ENCODE measurements around the gene SRC.

- TF ChIP-seq POLR2A (IDR thresholded peaks at IDR 0.05; ENCODE audit: low read length) (no peak), GATA1 (IDR thresholded peaks at IDR 0.05; ENCODE audit: low read depth, low read length) (no peak)
Observed at GRCh38 chr20:37378420-37378784, 32.5 kb downstream of the SRC start.

Measured in erythroblast (primary cell).